Neuronal stem cell (in vitro differentiated cells): ENCODE data around the gene PLEKHA7.

ENCODE experiments used
- DNase-seq: peaks from one replicate; pipeline ENCODE4 v3.0.0-alpha.2; 2013; ENCODE audit warnings: low spot score
- H2AFZ ChIP-seq: one replicate; pipeline ENCODE4 v1.6.1; 2013; ENCODE audit warnings: mild to moderate bottlenecking, low read length, inconsistent platforms
- H2AK5ac ChIP-seq: 2 replicates; pipeline ENCODE4 v1.6.1; 2013; ENCODE audit warnings: low read depth, mild to moderate bottlenecking, inconsistent platforms, low read length, moderate library complexity, mixed read lengths
- H2BK120ac ChIP-seq: 2 replicates; pipeline ENCODE4 v1.6.1; 2013; ENCODE audit warnings: low read depth, mild to moderate bottlenecking, inconsistent platforms, low read length, moderate library complexity, mixed read lengths
- H2BK12ac ChIP-seq: one replicate; pipeline ENCODE4 v1.6.1; 2013; ENCODE audit warnings: low read length, inconsistent platforms
- H2BK15ac ChIP-seq: 2 replicates; pipeline ENCODE4 v1.6.1; 2013; ENCODE audit warnings: mild to moderate bottlenecking, low read length, inconsistent platforms, mixed read lengths
- H2BK5ac ChIP-seq: one replicate; pipeline ENCODE4 v1.6.1; 2013; ENCODE audit warnings: inconsistent platforms, mild to moderate bottlenecking, low read length, moderate library complexity
- H3K14ac ChIP-seq: one replicate; pipeline ENCODE4 v1.6.1; 2013; ENCODE audit warnings: low read length, inconsistent platforms
- H3K18ac ChIP-seq: 2 replicates; pipeline ENCODE4 v1.6.1; 2013; ENCODE audit warnings: low read length, inconsistent platforms
- H3K23ac ChIP-seq: 2 replicates; pipeline ENCODE4 v1.6.1; 2013; ENCODE audit warnings: low read depth, mild to moderate bottlenecking, mixed read lengths, low read length, inconsistent platforms; ENCODE audit not compliant: poor library complexity
- H3K27ac ChIP-seq: replicated peaks from 3 replicates; pipeline ENCODE4 v1.5.1; 2013; ENCODE audit warnings: low read length, inconsistent platforms
- H3K27me3 ChIP-seq, 3 experiments: 2 replicates each; pipeline ENCODE4 v1.6.1; 2013; ENCODE audit warnings: low read length in 3 of 3, mild to moderate bottlenecking in 2 of 3, inconsistent platforms in 1 of 3, low read depth in 1 of 3, mixed read lengths in 1 of 3, moderate library complexity in 1 of 3; ENCODE audit not compliant: control insufficient read depth in 3 of 3, insufficient read depth in 3 of 3
- H3K36me3 ChIP-seq, 2 donors: replicated peaks in 1 of 2; 2 replicates each; pipeline ENCODE4 v1.6.1; 2013; ENCODE audit warnings: low read length in 2 of 2; ENCODE audit not compliant: control insufficient read depth in 2 of 2, insufficient read depth in 2 of 2
- H3K4ac ChIP-seq: 2 replicates; pipeline ENCODE4 v1.6.1; 2013; ENCODE audit warnings: inconsistent platforms, mild to moderate bottlenecking, low read length, moderate library complexity
- H3K4me1 ChIP-seq, 2 donors: 1 replicate in 1 of 2; 2 replicates in 1 of 2; pipeline ENCODE4 v1.6.1; 2013; ENCODE audit warnings: low read length in 2 of 2, low read depth in 1 of 2; ENCODE audit not compliant: control insufficient read depth in 2 of 2, insufficient read depth in 1 of 2
- H3K4me2 ChIP-seq: one replicate; pipeline ENCODE4 v1.6.1; 2013; ENCODE audit warnings: mild to moderate bottlenecking, low read length, inconsistent platforms; ENCODE audit not compliant: insufficient read depth, poor library complexity, severe bottlenecking
- H3K4me3 ChIP-seq, 2 donors: 2 replicates each; pipeline ENCODE4 v1.5.1; 2013; ENCODE audit warnings: low read length in 2 of 2, mild to moderate bottlenecking in 2 of 2, inconsistent platforms in 1 of 2, moderate library complexity in 1 of 2
- H3K79me1 ChIP-seq: one replicate; pipeline ENCODE4 v1.6.1; 2013; ENCODE audit warnings: low read depth, mild to moderate bottlenecking, inconsistent platforms, low read length, moderate library complexity
- H3K9ac ChIP-seq: one replicate; pipeline ENCODE4 v1.6.1; 2013; ENCODE audit warnings: mild to moderate bottlenecking, low read depth, low read length, inconsistent platforms; ENCODE audit not compliant: poor library complexity
- H3K9me3 ChIP-seq, 2 donors: replicated peaks in 1 of 2; 2 replicates each; pipeline versions ENCODE3 to v1.6.1; 2013; ENCODE audit warnings: low read length in 2 of 2, mild to moderate bottlenecking in 2 of 2, inconsistent platforms in 1 of 2, low read depth in 1 of 2, mixed read lengths in 1 of 2, moderate library complexity in 1 of 2; ENCODE audit not compliant: control insufficient read depth in 2 of 2, insufficient read depth in 1 of 2
- H4K8ac ChIP-seq: one replicate; pipeline ENCODE4 v1.6.1; 2013; ENCODE audit warnings: low read depth, mild to moderate bottlenecking, inconsistent platforms, low read length, moderate library complexity
- H4K91ac ChIP-seq: one replicate; pipeline ENCODE4 v1.6.1; 2013; ENCODE audit warnings: low read length, low read depth, mild to moderate bottlenecking, inconsistent platforms; ENCODE audit not compliant: poor library complexity
- WGBS, 2 donors: extraction: QIAGEN DNeasy Blood & Tissue Kit; methylation state at CpG; one replicate each; pipeline ENCODE4 v1.1.7; 2013; ENCODE audit warnings: missing lambda C conversion rate in 2 of 2, mixed read lengths in 1 of 2; ENCODE audit not compliant: insufficient read length in 2 of 2, insufficient replicate concordance in 1 of 2; ENCODE audit errors: extremely low coverage in 2 of 2; 5-methylcytosine and 5-hydroxymethylcytosine counted together

Gene PLEKHA7

GRCh38 chr11:16883174-16883573 is 131.0 kb downstream of the PLEKHA7 start:
- Histone ChIP-seq H2BK12ac (no peak overlapping the region), H2AK5ac (no peak overlapping the region), H3K27me3 (no peaks in the 10 kb centered on the region), H3K27ac (no peak overlapping the region), H3K4me2 (no peak overlapping the region), H3K79me1 (no peaks in the 10 kb centered on the region), H3K9ac (no peak overlapping the region), H2AFZ (no peak overlapping the region), H3K4ac (no peak overlapping the region), H3K18ac (no peak overlapping the region), H4K8ac (no peak overlapping the region), H4K91ac (no peak overlapping the region), H3K4me1 (peaks cover 0 to 9% of the 10 kb centered on the region in 2 donors), H3K36me3 (no peaks in the 10 kb centered on the region), H2BK15ac (no peak overlapping the region), H2BK5ac (no peak overlapping the region), H2BK120ac (no peak overlapping the region), H3K23ac (no peak overlapping the region), H3K4me3 (no peak overlapping the region), H3K9me3 (no peaks in the 10 kb centered on the region), H3K14ac (no peak overlapping the region)
- DNase-seq = no peak
- no CpG with 5 or more reads among the region's 3 CpGs for WGBS, 2 donors

GRCh38 chr11:16881766-16882165 is 132.4 kb downstream of the PLEKHA7 start:
- H3K4me1 ChIP-seq = peaks cover 0 to 15% of the 10 kb centered on the region in 2 donors
- no peak overlapping the region for H3K23ac ChIP-seq
- no peak overlapping the region for H2BK15ac ChIP-seq
- no peak overlapping the region for H2AK5ac ChIP-seq
- H2BK120ac ChIP-seq = no peak overlapping the region
- no peak overlapping the region for H2AFZ ChIP-seq
- no peaks in the 10 kb centered on the region for H3K27me3 ChIP-seq
- no peak overlapping the region for H4K91ac ChIP-seq
- H3K4ac ChIP-seq = no peak overlapping the region
- no peak overlapping the region for H3K9ac ChIP-seq
- no peak overlapping the region for H3K27ac ChIP-seq
- H3K18ac ChIP-seq = no peak overlapping the region
- no peak overlapping the region for H2BK12ac ChIP-seq
- H3K79me1 ChIP-seq = no peaks in the 10 kb centered on the region
- no peaks in the 10 kb centered on the region for H3K9me3 ChIP-seq
- no peak overlapping the region for H3K14ac ChIP-seq
- no peak for DNase-seq
- WGBS, 2 donors = no CpG with 5 or more reads among the region's 3 CpGs
- H2BK5ac ChIP-seq = no peak overlapping the region
- no peak overlapping the region for H3K4me3 ChIP-seq
- no peak overlapping the region for H3K4me2 ChIP-seq
- no peak overlapping the region for H4K8ac ChIP-seq
- no peaks in the 10 kb centered on the region for H3K36me3 ChIP-seq

DNA sequence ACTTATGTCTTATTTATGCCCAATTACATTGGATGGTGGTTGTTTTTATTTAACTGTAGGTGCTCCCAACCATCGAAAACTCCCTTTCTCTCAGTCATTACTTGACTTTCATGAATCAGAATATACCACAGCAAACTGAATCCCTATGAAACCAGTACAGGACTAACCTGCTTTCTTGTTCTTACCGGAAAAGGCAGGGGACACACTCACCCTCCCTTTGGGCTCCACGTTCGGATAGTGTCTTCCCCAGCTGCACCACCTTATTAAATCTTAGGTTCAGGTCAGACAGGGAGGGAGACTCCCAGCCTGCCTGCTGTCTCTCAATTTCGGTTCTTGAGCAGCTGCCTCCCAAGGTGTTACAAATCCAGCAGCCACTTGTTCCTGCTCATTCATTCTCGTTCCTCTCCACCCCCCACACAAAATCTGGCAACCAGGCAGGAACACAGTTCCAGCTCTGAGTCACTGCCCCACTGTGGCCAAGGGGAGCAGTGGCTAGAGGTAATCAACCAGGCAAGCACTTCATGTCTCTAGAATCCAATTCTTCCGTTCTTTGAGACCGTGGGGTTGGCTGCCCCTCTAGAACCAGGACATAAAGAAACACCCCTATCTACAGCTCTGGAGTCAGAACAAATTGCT is 133.0 kb downstream of the PLEKHA7 start:
- H3K36me3 ChIP-seq = no peaks in the 10 kb centered on the region
- H2AK5ac ChIP-seq = peak overlapping the region; percentile 12
- peaks cover 0 to 17% of the 10 kb centered on the region in 2 donors for H3K4me1 ChIP-seq
- H3K14ac ChIP-seq = no peak overlapping the region
- no peak overlapping the region for H3K27ac ChIP-seq
- H3K27me3 ChIP-seq = no peaks in the 10 kb centered on the region
- H3K4me2 ChIP-seq = no peak overlapping the region
- no peaks in the 10 kb centered on the region for H3K9me3 ChIP-seq
- H4K8ac ChIP-seq = no peak overlapping the region
- H3K9ac ChIP-seq = no peak overlapping the region
- no peak overlapping the region for H3K23ac ChIP-seq
- WGBS, 2 donors = no CpG with 5 or more reads among the region's 8 CpGs
- H2BK5ac ChIP-seq = no peak overlapping the region
- H2BK15ac ChIP-seq = no peak overlapping the region
- no peak overlapping the region for H2AFZ ChIP-seq
- no peak overlapping the region for H2BK120ac ChIP-seq
- no peak overlapping the region for H3K18ac ChIP-seq
- H3K79me1 ChIP-seq = no peaks in the 10 kb centered on the region
- H4K91ac ChIP-seq = no peak overlapping the region
- H2BK12ac ChIP-seq = no peak overlapping the region
- H3K4me3 ChIP-seq = no peak overlapping the region
- no peak for DNase-seq
- no peak overlapping the region for H3K4ac ChIP-seq

DNA sequence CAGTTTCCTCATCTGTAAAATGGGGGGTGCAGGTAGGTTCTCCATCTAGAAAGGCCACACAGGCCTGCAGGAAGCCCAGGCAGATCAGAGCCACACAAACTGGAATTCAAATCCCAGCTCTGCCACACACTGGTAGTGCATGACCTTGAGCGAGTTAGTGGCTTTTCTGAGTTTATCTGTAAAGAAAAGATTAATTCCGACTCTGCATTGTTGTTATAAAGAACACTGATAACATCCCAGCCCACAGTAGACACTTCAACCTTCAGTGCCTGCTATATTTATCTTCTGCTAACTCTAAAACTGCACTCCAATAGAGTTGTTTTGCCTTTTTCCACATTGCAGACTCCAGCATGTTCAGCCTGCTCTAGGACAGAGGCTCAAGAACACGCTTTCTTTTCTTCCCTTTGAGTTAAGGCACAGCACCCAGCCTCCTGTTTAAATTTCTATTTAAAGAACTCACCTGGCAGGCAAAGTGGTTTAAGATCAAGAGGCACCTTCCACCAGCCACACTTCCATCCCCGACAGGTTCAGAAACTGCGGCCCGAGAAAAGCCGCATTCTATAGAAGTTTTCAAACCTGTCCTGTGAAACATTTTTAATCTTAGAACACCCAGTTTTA is 133.9 kb downstream of the PLEKHA7 start:
- Histone ChIP-seq H3K18ac (no peak overlapping the region), H3K27me3 (no peaks in the 10 kb centered on the region), H2BK12ac (no peak overlapping the region), H3K23ac (no peak overlapping the region), H4K91ac (no peak overlapping the region), H3K4me2 (no peak overlapping the region), H3K36me3 (no peaks in the 10 kb centered on the region), H2BK5ac (no peak overlapping the region), H3K4me1 (peaks cover 0 to 23% of the 10 kb centered on the region in 2 donors), H4K8ac (no peak overlapping the region), H3K4me3 (no peak overlapping the region), H3K14ac (no peak overlapping the region), H2AFZ (no peak overlapping the region), H3K79me1 (no peaks in the 10 kb centered on the region), H2BK120ac (no peak overlapping the region), H2BK15ac (no peak overlapping the region), H3K9ac (no peak overlapping the region), H2AK5ac (no peak overlapping the region), H3K4ac (no peak overlapping the region), H3K27ac (no peak overlapping the region), H3K9me3 (no peaks in the 10 kb centered on the region)
- no peak for DNase-seq
- no CpG with 5 or more reads among the region's 7 CpGs for WGBS, 2 donors
